Activated naive CD4-positive, alpha-beta T cell treated with anti-CD3 and anti-CD28 coated beads, Interleukin-2, amount 10 ng/mL, durations not matched to agents 7 days and 5 days (primary cell): ENCODE measurements around the gene SH2B2.
"Not testable (repeated sequence)": the region's sequence is repeated elsewhere in the genome, so short reads cannot be mapped to it uniquely, and the experiment has no call there.

Experiments used
- CTCF ChIA-PET: fragments of 350-600 bp; sonication (Branson Sonifier 250); formaldehyde crosslinking; loops from one replicate; lab custom pipeline; 2021; ENCODE audit warnings: antibody characterized with exemption; lab: Charles Lee
- DNase-seq: peaks from one replicate; pipeline ENCODE4 v3.0.0-alpha.2; 2020
- H3K27ac Mint-ChIP-seq: one replicate; pipeline ENCODE4 v1.8.0; 2021; ENCODE audit warnings: mild to moderate bottlenecking, moderate library complexity, mixed read lengths
- H3K27me3 Mint-ChIP-seq: one replicate; pipeline ENCODE4 v1.8.0; 2021; ENCODE audit warnings: mild to moderate bottlenecking, mixed read lengths
- H3K36me3 Mint-ChIP-seq: one replicate; pipeline ENCODE4 v1.8.0; 2021; ENCODE audit warnings: mixed read lengths
- H3K4me1 Mint-ChIP-seq: one replicate; pipeline ENCODE4 v1.8.0; 2021; ENCODE audit warnings: mixed read lengths
- H3K4me3 Mint-ChIP-seq: one replicate; pipeline ENCODE4 v1.8.0; 2021; ENCODE audit warnings: mild to moderate bottlenecking, moderate library complexity, mixed read lengths
- H3K9me3 Mint-ChIP-seq: one replicate; pipeline ENCODE4 v1.8.0; 2021; ENCODE audit warnings: mixed read lengths

Gene SH2B2

GRCh38 chr7:102300643-102301221 is 14.1 kb downstream of the SH2B2 start:
- H3K4me1 Mint-ChIP-seq, result peaks cover 4% of the 10 kb centered on the region
- CTCF ChIA-PET, result no interaction called here

GRCh38 chr7:102301367-102301766 is 14.7 kb downstream of the SH2B2 start:
- H3K9me3 Mint-ChIP-seq, CTCF ChIA-PET, H3K4me3 Mint-ChIP-seq, H3K27me3 Mint-ChIP-seq, DNase-seq, H3K36me3 Mint-ChIP-seq, H3K4me1 Mint-ChIP-seq, H3K27ac Mint-ChIP-seq: not testable (repeated sequence)

More at GRCh38 chr7:102300643-102301221, 14.1 kb downstream of the SH2B2 start:
- peaks cover 16% of the 10 kb centered on the region for H3K27me3 Mint-ChIP-seq
- H3K27ac Mint-ChIP-seq, result no peak overlapping the region
- DNase-seq, result no peak
- no peaks in the 10 kb centered on the region for H3K36me3 Mint-ChIP-seq
- no peaks in the 10 kb centered on the region for H3K9me3 Mint-ChIP-seq
- H3K4me3 Mint-ChIP-seq, result no peak overlapping the region

GRCh38 chr7:102302025-102302424 is 15.4 kb downstream of the SH2B2 start:
- Mint-ChIP-seq H3K4me3 (no peak overlapping the region), H3K4me1 (peaks cover 11% of the 10 kb centered on the region)

GRCh38 chr7:102303669-102304422 is 17.2 kb downstream of the SH2B2 start:
- H3K9me3 Mint-ChIP-seq, result no peaks in the 10 kb centered on the region
- no peak overlapping the region for H3K27ac Mint-ChIP-seq
- no peak overlapping the region for H3K4me3 Mint-ChIP-seq
- no peaks in the 10 kb centered on the region for H3K36me3 Mint-ChIP-seq
- DNase-seq, result no peak
- peaks cover 16% of the 10 kb centered on the region for H3K4me1 Mint-ChIP-seq
- CTCF ChIA-PET, result no interaction called here
- H3K27me3 Mint-ChIP-seq, result peaks cover 6% of the 10 kb centered on the region

More at GRCh38 chr7:102302025-102302424, 15.4 kb downstream of the SH2B2 start:
- Mint-ChIP-seq H3K9me3 (no peaks in the 10 kb centered on the region), H3K36me3 (no peaks in the 10 kb centered on the region), H3K27me3 (peaks cover 6% of the 10 kb centered on the region), H3K27ac (no peak overlapping the region)
- no peak for DNase-seq
- CTCF ChIA-PET, result no interaction called here

GRCh38 chr7:102304668-102305067 is 18.0 kb downstream of the SH2B2 start:
- Mint-ChIP-seq H3K9me3 (no peaks in the 10 kb centered on the region), H3K4me3 (no peak overlapping the region), H3K4me1 (peaks cover 16% of the 10 kb centered on the region), H3K27ac (no peak overlapping the region), H3K36me3 (no peaks in the 10 kb centered on the region), H3K27me3 (no peaks in the 10 kb centered on the region)
- DNase-seq, result no peak
- CTCF ChIA-PET, result no interaction called here

- no peak overlapping the region for H3K4me3 Mint-ChIP-seq
These were observed 19.0 kb downstream of the SH2B2 start for GRCh38 chr7:102305414-102306268.

GRCh38 chr7:102306916-102307677 is 20.4 kb downstream of the SH2B2 start:
- H3K4me3 Mint-ChIP-seq, result no peak overlapping the region

More at GRCh38 chr7:102305414-102306268, 19.0 kb downstream of the SH2B2 start:
- CTCF ChIA-PET, result no interaction called here
- Mint-ChIP-seq H3K9me3 (no peaks in the 10 kb centered on the region), H3K36me3 (no peaks in the 10 kb centered on the region), H3K27ac (peak overlapping the region; percentile 25), H3K4me1 (peaks cover 16% of the 10 kb centered on the region), H3K27me3 (no peaks in the 10 kb centered on the region)
- DNase-seq, result no peak

GRCh38 chr7:102310414-102310815 is 23.7 kb downstream of the SH2B2 start:
- no peaks in the 10 kb centered on the region for H3K9me3 Mint-ChIP-seq
- H3K4me1 Mint-ChIP-seq, result peaks cover 15% of the 10 kb centered on the region
- no peak overlapping the region for H3K4me3 Mint-ChIP-seq
- H3K27me3 Mint-ChIP-seq, result no peaks in the 10 kb centered on the region
- DNase-seq, result no peak
- H3K27ac Mint-ChIP-seq, result no peak overlapping the region
- CTCF ChIA-PET, result interaction anchor here (1.2 kb wide), 1 partner anchor 31 kb away, joined by 3 read pairs; no protein-coding TSS in a partner anchor
- no peaks in the 10 kb centered on the region for H3K36me3 Mint-ChIP-seq

More at GRCh38 chr7:102306916-102307677, 20.4 kb downstream of the SH2B2 start:
- Mint-ChIP-seq H3K9me3 (no peaks in the 10 kb centered on the region), H3K27me3 (no peaks in the 10 kb centered on the region), H3K27ac (peak overlapping the region; percentile 42), H3K36me3 (no peaks in the 10 kb centered on the region), H3K4me1 (peaks cover 16% of the 10 kb centered on the region)
- peak; percentile 62 for DNase-seq
- CTCF ChIA-PET, result interaction anchor here (1.1 kb wide), 1 partner anchor 29 kb away, joined by 5 read pairs; no protein-coding TSS in a partner anchor

GRCh38 chr7:102312317-102312716 is 25.6 kb downstream of the SH2B2 start:
- DNase-seq, result no peak
- no peaks in the 10 kb centered on the region for H3K36me3 Mint-ChIP-seq
- H3K27me3 Mint-ChIP-seq, result no peaks in the 10 kb centered on the region
- CTCF ChIA-PET, result no interaction called here
- H3K27ac Mint-ChIP-seq, result no peak overlapping the region
- no peaks in the 10 kb centered on the region for H3K9me3 Mint-ChIP-seq
- H3K4me3 Mint-ChIP-seq, result no peak overlapping the region
- H3K4me1 Mint-ChIP-seq, result peaks cover 2% of the 10 kb centered on the region

- Mint-ChIP-seq H3K4me1 (no peaks in the 10 kb centered on the region), H3K4me3 (no peak overlapping the region), H3K27ac (no peak overlapping the region), H3K27me3 (no peaks in the 10 kb centered on the region), H3K9me3 (no peaks in the 10 kb centered on the region), H3K36me3 (no peaks in the 10 kb centered on the region)
- CTCF ChIA-PET, result no interaction called here
- DNase-seq, result no peak
These were observed 27.5 kb downstream of the SH2B2 start for GRCh38 chr7:102313997-102314780.

GRCh38 chr7:102317231-102318059 is 30.8 kb downstream of the SH2B2 start:
- Mint-ChIP-seq H3K4me1 (no peaks in the 10 kb centered on the region), H3K27me3 (peaks cover 19% of the 10 kb centered on the region), H3K4me3 (no peak overlapping the region), H3K9me3 (no peaks in the 10 kb centered on the region), H3K36me3 (no peaks in the 10 kb centered on the region), H3K27ac (no peak overlapping the region)
- no peak for DNase-seq
- CTCF ChIA-PET, result interaction anchor here (0.7 kb wide), 1 partner anchor 74 kb away, joined by 3 read pairs; no protein-coding TSS in a partner anchor

GRCh38 chr7:102318482-102318971 is 31.9 kb downstream of the SH2B2 start:
- CTCF ChIA-PET, result no interaction called here
- no peaks in the 10 kb centered on the region for H3K4me1 Mint-ChIP-seq
- DNase-seq, result no peak
- peaks cover 23% of the 10 kb centered on the region for H3K27me3 Mint-ChIP-seq
- no peaks in the 10 kb centered on the region for H3K9me3 Mint-ChIP-seq
- no peak overlapping the region for H3K27ac Mint-ChIP-seq
- H3K4me3 Mint-ChIP-seq, result no peak overlapping the region
- H3K36me3 Mint-ChIP-seq, result no peaks in the 10 kb centered on the region
